Neural progenitor cell (in vitro differentiated cells): Measurements from ENCODE around the gene MIEF2. TPM values are rescaled to one million over a fixed set of nuclear protein-coding genes. Genes with fewer than 3 reads are reported as not detected.

Experiments used
- DNase-seq: peaks from one replicate; pipeline ENCODE4 v3.0.0-alpha.2; 2016; ENCODE audit warnings: low spot score
- H2AFZ ChIP-seq: fragments of 200-600 bp; sonication (generic); replicated peaks from 2 replicates; pipeline ENCODE4 v1.6.1; 2016; ENCODE audit warnings: antibody characterized with exemption
- H3F3A ChIP-seq: fragments of 200-600 bp; sonication (generic); 2 replicates; pipeline ENCODE4 v1.6.1; 2016; ENCODE audit warnings: antibody characterized with exemption, low read depth
- H3K27ac ChIP-seq: fragments of 200-600 bp; sonication (generic); 2 replicates; pipeline ENCODE4 v1.5.1; 2016; ENCODE audit warnings: mild to moderate bottlenecking
- H3K27me3 ChIP-seq: fragments of 200-600 bp; sonication (generic); 2 replicates; pipeline ENCODE4 v1.6.1; 2016; ENCODE audit warnings: mild to moderate bottlenecking, moderate library complexity
- H3K36me3 ChIP-seq: fragments of 200-600 bp; sonication (generic); 2 replicates; pipeline ENCODE4 v1.5.1; 2016
- H3K4me1 ChIP-seq: fragments of 200-600 bp; sonication (generic); 2 replicates; pipeline ENCODE4 v1.6.1; 2016; ENCODE audit warnings: mixed run types
- H3K4me2 ChIP-seq: fragments of 200-600 bp; sonication (generic); 2 replicates; pipeline ENCODE4 v1.6.1; 2016
- H3K4me3 ChIP-seq: fragments of 200-600 bp; sonication (generic); 2 replicates; pipeline ENCODE4 v1.5.1; 2016
- H3K79me2 ChIP-seq: fragments of 200-600 bp; sonication (generic); 2 replicates; pipeline ENCODE4 v1.6.1; 2016; ENCODE audit warnings: low read depth
- H3K9ac ChIP-seq: fragments of 200-600 bp; sonication (generic); 2 replicates; pipeline ENCODE4 v1.6.1; 2016
- H3K9me3 ChIP-seq: fragments of 200-600 bp; sonication (generic); 2 replicates; pipeline ENCODE4 v1.5.1; 2016; ENCODE audit warnings: low read depth
- H4K20me1 ChIP-seq: fragments of 200-600 bp; sonication (generic); 2 replicates; pipeline ENCODE4 v1.6.1; 2016; ENCODE audit warnings: low read depth
- H3K27ac Mint-ChIP-seq: 3 replicates; pipeline ENCODE4 v1.8.0; 2021; ENCODE audit warnings: mixed read lengths
- H3K27me3 Mint-ChIP-seq: 2 replicates; pipeline ENCODE4 v1.8.0; 2022; ENCODE audit warnings: low read depth, mild to moderate bottlenecking, inconsistent platforms, moderate library complexity, mixed read lengths; ENCODE audit not compliant: insufficient read depth
- H3K36me3 Mint-ChIP-seq: 3 replicates; pipeline ENCODE4 v1.8.0; 2021; ENCODE audit warnings: mixed read lengths
- H3K4me1 Mint-ChIP-seq: 3 replicates; pipeline ENCODE4 v1.8.0; 2021; ENCODE audit warnings: mixed read lengths
- H3K4me3 Mint-ChIP-seq: 3 replicates; pipeline ENCODE4 v1.8.0; 2021; ENCODE audit warnings: mild to moderate bottlenecking, moderate library complexity, mixed read lengths
- H3K9me3 Mint-ChIP-seq: 3 replicates; pipeline ENCODE4 v1.8.0; 2020; ENCODE audit warnings: mixed read lengths
- EZH2 ChIP-seq: fragments of 200-600 bp; sonication (generic); IDR thresholded peaks from 2 replicates; pipeline ENCODE4 v1.6.1; 2017; ENCODE audit warnings: antibody characterized with exemption, mild to moderate bottlenecking, moderate library complexity
- EZH2phosphoT487 ChIP-seq: fragments of 200-600 bp; sonication (generic); IDR thresholded peaks from 2 replicates; pipeline ENCODE4 v1.6.1; 2017; ENCODE audit warnings: antibody characterized with exemption
- total RNA-seq: library from RNA; depleted of rRNA; stranded (reverse); fragments of >200 nt; gene quantifications from 2 replicates; pipeline ENCODE4 v1.2.3, GENCODE V29; 2015; ENCODE audit warnings: low replicate concordance
- TF ChIP-seq, protein P1 (sequence below): fragments of 200-600 bp; sonication (generic); IDR thresholded peaks from 2 replicates; pipeline ENCODE4 v1.5.1; 2017; ENCODE audit warnings: antibody characterized with exemption, mild to moderate bottlenecking

Gene MIEF2
- total RNA-seq, 1 donor from 2014 or later = 8.1 TPM

DNA sequence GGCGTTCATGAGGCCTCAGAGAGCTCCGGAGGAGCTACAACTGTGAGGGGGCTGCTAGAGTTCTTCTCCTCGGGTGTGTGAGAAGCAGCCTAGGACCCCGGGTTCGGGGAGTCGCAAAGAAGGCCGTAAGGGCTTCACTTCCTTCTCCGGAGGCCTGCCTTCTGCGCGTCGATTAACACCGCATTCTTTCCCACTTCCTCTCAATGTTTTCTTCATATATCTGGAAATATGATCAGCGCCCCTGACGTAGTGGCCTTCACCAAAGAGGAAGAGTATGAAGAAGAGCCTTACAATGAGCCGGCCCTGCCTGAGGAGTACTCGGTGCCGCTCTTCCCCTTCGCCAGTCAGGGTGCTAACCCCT is 55.1 kb downstream of the MIEF2 start:
- Mint-ChIP-seq H3K9me3 (no peaks in the 10 kb centered on the region), H3K27me3 (peaks cover 3% of the 10 kb centered on the region), H3K36me3 (peaks cover 13% of the 10 kb centered on the region), H3K27ac (peak overlapping the region; percentile 98), H3K4me1 (peaks cover 40% of the 10 kb centered on the region), H3K4me3 (peak overlapping the region; percentile 99)
- TF ChIP-seq EZH2phosphoT487 (no peak), EZH2 (no peak)
- TF ChIP-seq, protein P1, sequence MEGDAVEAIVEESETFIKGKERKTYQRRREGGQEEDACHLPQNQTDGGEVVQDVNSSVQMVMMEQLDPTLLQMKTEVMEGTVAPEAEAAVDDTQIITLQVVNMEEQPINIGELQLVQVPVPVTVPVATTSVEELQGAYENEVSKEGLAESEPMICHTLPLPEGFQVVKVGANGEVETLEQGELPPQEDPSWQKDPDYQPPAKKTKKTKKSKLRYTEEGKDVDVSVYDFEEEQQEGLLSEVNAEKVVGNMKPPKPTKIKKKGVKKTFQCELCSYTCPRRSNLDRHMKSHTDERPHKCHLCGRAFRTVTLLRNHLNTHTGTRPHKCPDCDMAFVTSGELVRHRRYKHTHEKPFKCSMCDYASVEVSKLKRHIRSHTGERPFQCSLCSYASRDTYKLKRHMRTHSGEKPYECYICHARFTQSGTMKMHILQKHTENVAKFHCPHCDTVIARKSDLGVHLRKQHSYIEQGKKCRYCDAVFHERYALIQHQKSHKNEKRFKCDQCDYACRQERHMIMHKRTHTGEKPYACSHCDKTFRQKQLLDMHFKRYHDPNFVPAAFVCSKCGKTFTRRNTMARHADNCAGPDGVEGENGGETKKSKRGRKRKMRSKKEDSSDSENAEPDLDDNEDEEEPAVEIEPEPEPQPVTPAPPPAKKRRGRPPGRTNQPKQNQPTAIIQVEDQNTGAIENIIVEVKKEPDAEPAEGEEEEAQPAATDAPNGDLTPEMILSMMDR = no peak
- peak overlapping the region; percentile 88 for H3K9ac ChIP-seq
- peak overlapping the region; percentile 80 for H3K4me2 ChIP-seq
- H3K79me2 ChIP-seq = peaks cover 87% of the 10 kb centered on the region
- DNase-seq = no peak
- H3K27ac ChIP-seq = peak overlapping the region; percentile 94
- H3K4me1 ChIP-seq = peaks cover 16% of the 10 kb centered on the region
- H3K36me3 ChIP-seq = no peaks in the 10 kb centered on the region
- peaks cover 12% of the 10 kb centered on the region for H3F3A ChIP-seq
- peaks cover 43% of the 10 kb centered on the region for H4K20me1 ChIP-seq
- H3K27me3 ChIP-seq = no peaks in the 10 kb centered on the region
- peak overlapping the region; percentile 81 for H2AFZ ChIP-seq
- no peaks in the 10 kb centered on the region for H3K9me3 ChIP-seq
- H3K4me3 ChIP-seq = peak overlapping the region; percentile 89

DNA sequence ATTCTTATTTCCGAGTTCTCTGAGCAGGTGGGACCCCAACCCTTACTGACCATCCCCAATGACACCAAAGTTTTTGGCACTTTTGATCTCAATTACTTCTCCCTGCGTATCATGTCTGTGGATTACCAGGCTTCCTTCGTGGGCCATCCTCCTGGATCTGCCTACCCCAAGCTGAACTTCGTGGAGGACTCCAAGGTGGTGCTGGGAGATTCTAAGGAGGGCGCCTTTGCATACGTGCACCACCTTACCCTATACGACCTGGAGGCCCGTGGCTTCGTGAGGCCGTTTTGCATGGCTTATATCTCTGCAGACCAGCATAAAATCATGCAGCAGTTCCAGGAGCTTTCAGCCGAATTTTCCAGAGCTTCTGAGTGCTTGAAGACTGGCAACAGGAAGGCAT is 55.5 kb downstream of the MIEF2 start:
- TF ChIP-seq EZH2phosphoT487 (no peak), EZH2 (no peak)
- TF ChIP-seq, protein P1 = no peak
- Histone ChIP-seq H4K20me1 (peaks cover 48% of the 10 kb centered on the region), H3K9ac (peak overlapping the region; percentile 88), H3K27me3 (no peaks in the 10 kb centered on the region), H3K27ac (no peak overlapping the region), H3K4me1 (peaks cover 16% of the 10 kb centered on the region), H3K4me2 (peak overlapping the region; percentile 80), H3K36me3 (no peaks in the 10 kb centered on the region), H3F3A (peaks cover 12% of the 10 kb centered on the region), H3K4me3 (peak overlapping the region; percentile 89), H2AFZ (no peak overlapping the region), H3K79me2 (peaks cover 83% of the 10 kb centered on the region), H3K9me3 (no peaks in the 10 kb centered on the region)
- peaks cover 43% of the 10 kb centered on the region for H3K4me1 Mint-ChIP-seq
- peak overlapping the region; percentile 99 for H3K4me3 Mint-ChIP-seq
- H3K27me3 Mint-ChIP-seq = peaks cover 3% of the 10 kb centered on the region
- peak overlapping the region; percentile 76 for H3K27ac Mint-ChIP-seq
- DNase-seq = no peak
- H3K9me3 Mint-ChIP-seq = no peaks in the 10 kb centered on the region
- H3K36me3 Mint-ChIP-seq = peaks cover 11% of the 10 kb centered on the region

Other genes with a start within 250 kb of the MIEF2 start
- gene ATPAF2, start 221.5 kb upstream of the MIEF2 start, total RNA-seq = 9.6 and 17.5 TPM in 2 replicates
- 10.6 and 15.1 TPM in 2 replicates for gene GID4, start 221.3 kb upstream of the MIEF2 start, total RNA-seq
- gene DRG2, start 172.7 kb upstream of the MIEF2 start, total RNA-seq = 24.8 and 46.5 TPM in 2 replicates
- gene MYO15A, start 151.9 kb upstream of the MIEF2 start, total RNA-seq = 1.2 and 5.4 TPM in 2 replicates
- gene ALKBH5, start 76.8 kb upstream of the MIEF2 start, total RNA-seq = 78.8 and 98.2 TPM in 2 replicates
- gene LLGL1, start 35.0 kb upstream of the MIEF2 start, total RNA-seq = 70.5 and 190 TPM in 2 replicates
- 117 and 193 TPM in 2 replicates for gene FLII, start 1.9 kb upstream of the MIEF2 start, total RNA-seq
- gene TOP3A, start 54.3 kb downstream of the MIEF2 start, total RNA-seq = 49.2 and 67.8 TPM in 2 replicates
- gene SMCR8, start 54.6 kb downstream of the MIEF2 start, total RNA-seq = 8.9 and 11.9 TPM in 2 replicates
- 26.3 and 38.5 TPM in 2 replicates for gene SHMT1, start 102.9 kb downstream of the MIEF2 start, total RNA-seq
- not detected in 2 replicates for gene EVPLL, start 117.1 kb downstream of the MIEF2 start, total RNA-seq
- gene LGALS9C, start 216.1 kb downstream of the MIEF2 start, total RNA-seq = not detected in 2 replicates